Body of pancreas (tissue), 4 donors: ENCODE data around the gene LRFN4.

Experiments
- CTCF ChIP-seq, 7 experiments: fragments of 450-650 bp in 4 of 7; fragments of 200-600 bp in 3 of 7; sonication (generic) in 3 of 7; IDR thresholded peaks; one replicate each; pipeline ENCODE4 v1.5.1; 2016 to 2019; ENCODE audit warnings: antibody characterized with exemption in 7 of 7
- POLR2A ChIP-seq, 3 donors: fragments of 450-650 bp; IDR thresholded peaks; one replicate each; pipeline ENCODE4 v1.6.1; 2016; ENCODE audit warnings: antibody characterized with exemption in 3 of 3, mild to moderate bottlenecking in 2 of 3

- TF ChIP-seq CTCF (IDR thresholded peaks at IDR 0.05) = no peak
- TF ChIP-seq POLR2A (IDR thresholded peaks at IDR 0.05) = no peak
Measured at GRCh38 chr11:66847461-66848232, 9.2 kb upstream of the LRFN4 start.
